Neural progenitor cell (in vitro differentiated cells): ENCODE data around the gene MAGI3.

Experiments
- EZH2phosphoT487 ChIP-seq: fragments of 200-600 bp; sonication (generic); IDR thresholded peaks from 2 replicates; pipeline ENCODE4 v1.6.1; 2017; ENCODE audit warnings: antibody characterized with exemption
- TF ChIP-seq, protein P1 (sequence below): fragments of 200-600 bp; sonication (generic); IDR thresholded peaks from 2 replicates; pipeline ENCODE4 v1.5.1; 2017; ENCODE audit warnings: antibody characterized with exemption, mild to moderate bottlenecking

DNA sequence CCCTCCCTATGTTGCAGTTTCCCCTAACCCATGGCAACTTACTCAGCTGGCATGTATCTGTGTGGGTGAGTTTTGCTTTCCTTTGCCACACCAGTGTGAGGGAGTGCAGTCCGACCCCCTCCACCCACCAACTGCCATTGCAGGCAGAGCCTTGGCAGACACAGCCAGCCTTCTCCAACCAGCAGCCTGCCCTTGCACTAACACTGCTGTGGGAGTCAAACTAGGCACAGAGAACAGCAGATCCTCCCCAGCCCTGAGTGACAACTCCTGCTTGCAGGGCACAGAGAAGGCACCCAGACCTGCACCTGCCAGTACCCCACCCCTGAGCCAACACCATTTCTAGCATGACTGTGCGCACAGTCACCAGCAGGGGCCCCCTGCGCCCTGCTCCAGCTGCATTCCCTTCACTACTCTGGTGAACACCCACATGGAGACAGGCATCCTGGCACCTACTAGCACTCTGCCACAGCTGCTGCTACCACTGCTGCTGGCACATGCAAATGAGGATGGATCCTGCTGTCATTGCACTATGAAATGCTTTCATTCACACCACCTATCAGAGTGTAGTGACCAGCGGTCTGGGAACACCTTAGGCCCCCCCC, 98.4 kb downstream of the MAGI3 start:
- TF ChIP-seq, protein P1, sequence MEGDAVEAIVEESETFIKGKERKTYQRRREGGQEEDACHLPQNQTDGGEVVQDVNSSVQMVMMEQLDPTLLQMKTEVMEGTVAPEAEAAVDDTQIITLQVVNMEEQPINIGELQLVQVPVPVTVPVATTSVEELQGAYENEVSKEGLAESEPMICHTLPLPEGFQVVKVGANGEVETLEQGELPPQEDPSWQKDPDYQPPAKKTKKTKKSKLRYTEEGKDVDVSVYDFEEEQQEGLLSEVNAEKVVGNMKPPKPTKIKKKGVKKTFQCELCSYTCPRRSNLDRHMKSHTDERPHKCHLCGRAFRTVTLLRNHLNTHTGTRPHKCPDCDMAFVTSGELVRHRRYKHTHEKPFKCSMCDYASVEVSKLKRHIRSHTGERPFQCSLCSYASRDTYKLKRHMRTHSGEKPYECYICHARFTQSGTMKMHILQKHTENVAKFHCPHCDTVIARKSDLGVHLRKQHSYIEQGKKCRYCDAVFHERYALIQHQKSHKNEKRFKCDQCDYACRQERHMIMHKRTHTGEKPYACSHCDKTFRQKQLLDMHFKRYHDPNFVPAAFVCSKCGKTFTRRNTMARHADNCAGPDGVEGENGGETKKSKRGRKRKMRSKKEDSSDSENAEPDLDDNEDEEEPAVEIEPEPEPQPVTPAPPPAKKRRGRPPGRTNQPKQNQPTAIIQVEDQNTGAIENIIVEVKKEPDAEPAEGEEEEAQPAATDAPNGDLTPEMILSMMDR: peak; percentile 37
- TF ChIP-seq EZH2phosphoT487: no peak
